Type B pancreatic cell (in vitro differentiated cells): ENCODE results near the gene DCLRE1B. TPM values are rescaled to one million over a fixed set of nuclear protein-coding genes. Genes with fewer than 3 reads are reported as not detected.
A peak's percentile ranks its signal among the peaks of the same experiment; 100 is the strongest.
"Not testable (repeated sequence)": the region's sequence is repeated elsewhere in the genome, so short reads cannot be mapped to it uniquely, and the experiment has no call there.

Experiments used
- DNase-seq: peaks from one replicate; pipeline ENCODE4 v3.0.0; 2021; ENCODE audit warnings: mixed read lengths; ENCODE audit not compliant: unreplicated experiment; ENCODE audit errors: extremely low spot score
- H3K27ac Mint-ChIP-seq: 2 replicates; pipeline ENCODE4 v1.8.0; 2021; ENCODE audit warnings: mild to moderate bottlenecking, mixed read lengths
- H3K27me3 Mint-ChIP-seq: 2 replicates; pipeline ENCODE4 v1.8.0; 2021; ENCODE audit warnings: mixed read lengths
- H3K36me3 Mint-ChIP-seq: 2 replicates; pipeline ENCODE4 v1.8.0; 2021; ENCODE audit warnings: mixed read lengths
- H3K4me1 Mint-ChIP-seq: one replicate; pipeline ENCODE4 v1.8.0; 2021; ENCODE audit warnings: mixed read lengths; ENCODE audit not compliant: unreplicated experiment
- H3K4me3 Mint-ChIP-seq: 2 replicates; pipeline ENCODE4 v1.8.0; 2021; ENCODE audit warnings: mild to moderate bottlenecking, mixed read lengths
- H3K9me3 Mint-ChIP-seq: 2 replicates; pipeline ENCODE4 v1.8.0; 2021; ENCODE audit warnings: mixed read lengths
- CTCF ChIP-seq: fragments of 200-600 bp; sonication (generic); conservative IDR thresholded peaks from 2 replicates; pipeline ENCODE4 v1.5.0; 2021; ENCODE audit warnings: antibody characterized with exemption, mild to moderate bottlenecking
- total RNA-seq: library from RNA; stranded (reverse); gene quantifications from 2 replicates; pipeline ENCODE4 v1.2.1, GENCODE V29; 2021; ENCODE audit warnings: low replicate concordance

DCLRE1B gene
- total RNA-seq, 1 donor from 2014 or later, result 16.0 TPM

DNA sequence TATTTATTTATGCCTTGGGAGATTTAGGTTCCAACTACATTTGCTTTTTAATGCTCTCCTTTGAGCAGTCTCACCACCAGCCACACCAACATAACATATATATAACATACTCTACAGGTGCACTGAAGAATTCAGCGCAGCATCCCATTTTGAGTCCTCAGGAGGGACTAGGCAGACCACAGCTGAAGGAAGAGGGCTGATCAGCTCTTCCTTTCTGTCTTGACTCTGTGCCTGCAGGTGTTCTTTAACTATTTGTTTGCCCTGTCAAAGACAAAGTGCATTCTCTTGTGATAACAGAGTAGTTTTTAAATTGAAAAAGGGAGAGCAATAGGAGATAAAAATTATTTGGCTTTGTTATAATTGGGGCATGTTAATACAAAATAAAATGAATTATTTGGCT lies 41.0 kb downstream of the DCLRE1B start:
- peaks cover 22% of the 10 kb centered on the region for H3K36me3 Mint-ChIP-seq
- no peak for DNase-seq
- H3K27ac Mint-ChIP-seq, result peak overlapping the region; percentile 36
- TF ChIP-seq CTCF, result no peak
- peaks cover 4% of the 10 kb centered on the region for H3K9me3 Mint-ChIP-seq
- H3K27me3 Mint-ChIP-seq, result no peaks in the 10 kb centered on the region
- no peak overlapping the region for H3K4me3 Mint-ChIP-seq
- peaks cover 27% of the 10 kb centered on the region for H3K4me1 Mint-ChIP-seq

DNA sequence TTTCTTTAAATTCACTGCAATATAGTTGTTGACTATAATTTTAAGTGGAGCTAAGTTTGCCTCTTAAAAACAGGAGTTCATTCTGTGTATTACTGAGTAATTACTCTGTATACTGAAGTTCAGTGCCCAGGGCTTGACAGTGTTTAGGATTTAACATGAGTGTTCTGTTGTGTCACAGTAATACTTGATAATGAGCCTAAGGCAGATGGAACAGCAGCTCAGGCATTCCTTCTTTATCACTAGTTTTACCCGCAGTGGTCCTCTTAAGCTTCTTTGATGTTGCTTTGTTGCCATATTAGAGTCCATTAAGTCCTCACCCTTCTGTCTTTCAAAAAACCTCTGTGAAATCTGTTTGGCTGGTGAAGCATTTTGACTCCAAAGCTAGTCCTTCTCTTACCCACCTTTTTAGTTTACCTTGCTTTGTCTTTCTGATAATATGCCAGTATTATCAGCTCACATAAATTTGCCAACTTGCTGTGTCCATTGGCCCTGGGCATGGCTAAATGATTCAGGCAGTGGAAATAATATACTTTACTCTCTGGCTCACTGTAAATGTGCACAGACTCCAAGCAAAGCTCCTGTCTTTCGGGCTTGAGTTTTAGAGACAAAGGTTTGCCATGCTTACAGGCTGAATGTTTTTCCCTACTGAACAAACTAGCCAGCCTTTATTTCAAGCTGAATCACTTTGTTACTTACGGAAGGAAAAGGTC lies 41.7 kb downstream of the DCLRE1B start:
- TF ChIP-seq CTCF, result no peak
- DNase-seq, result no peak
- Mint-ChIP-seq H3K4me3 (peak overlapping the region; percentile 1), H3K27ac (peak overlapping the region; percentile 1), H3K9me3 (peaks cover 4% of the 10 kb centered on the region), H3K36me3 (peaks cover 19% of the 10 kb centered on the region), H3K27me3 (no peaks in the 10 kb centered on the region), H3K4me1 (peaks cover 27% of the 10 kb centered on the region)

- Mint-ChIP-seq H3K36me3 (peaks cover 19% of the 10 kb centered on the region), H3K9me3 (peaks cover 4% of the 10 kb centered on the region), H3K27ac (peak overlapping the region; percentile 1), H3K4me3 (no peak overlapping the region), H3K4me1 (peaks cover 27% of the 10 kb centered on the region), H3K27me3 (no peaks in the 10 kb centered on the region)
- no peak for TF ChIP-seq CTCF
- DNase-seq, result no peak
Observed at GRCh38 chr1:113947388-113948107, 42.4 kb downstream of the DCLRE1B start.

DNA sequence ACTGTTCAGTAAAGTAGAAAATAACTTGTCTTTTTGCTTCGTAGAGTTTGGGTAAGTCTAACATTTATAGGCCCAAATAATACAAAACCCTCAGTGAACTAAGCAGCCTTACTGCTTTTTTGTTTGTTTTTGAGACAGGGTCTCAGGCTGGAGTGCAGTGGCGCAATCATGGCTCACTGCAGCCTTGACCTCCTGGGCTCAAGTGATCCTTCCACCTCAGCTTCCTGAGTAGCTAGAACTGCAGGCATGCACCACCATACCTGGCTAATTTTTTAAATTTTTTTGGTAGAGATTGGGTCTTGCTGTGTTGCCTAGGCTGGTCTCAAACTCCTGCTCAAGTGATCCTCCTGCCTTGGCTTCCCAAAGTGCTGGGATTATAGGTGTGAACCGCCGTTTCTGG lies 43.0 kb downstream of the DCLRE1B start:
- H3K36me3 Mint-ChIP-seq, result peaks cover 17% of the 10 kb centered on the region
- not testable (repeated sequence) for H3K4me3 Mint-ChIP-seq, DNase-seq, H3K27me3 Mint-ChIP-seq, H3K9me3 Mint-ChIP-seq
- H3K27ac Mint-ChIP-seq, result peak overlapping the region; percentile 26
- H3K4me1 Mint-ChIP-seq, result peaks cover 27% of the 10 kb centered on the region

DNA sequence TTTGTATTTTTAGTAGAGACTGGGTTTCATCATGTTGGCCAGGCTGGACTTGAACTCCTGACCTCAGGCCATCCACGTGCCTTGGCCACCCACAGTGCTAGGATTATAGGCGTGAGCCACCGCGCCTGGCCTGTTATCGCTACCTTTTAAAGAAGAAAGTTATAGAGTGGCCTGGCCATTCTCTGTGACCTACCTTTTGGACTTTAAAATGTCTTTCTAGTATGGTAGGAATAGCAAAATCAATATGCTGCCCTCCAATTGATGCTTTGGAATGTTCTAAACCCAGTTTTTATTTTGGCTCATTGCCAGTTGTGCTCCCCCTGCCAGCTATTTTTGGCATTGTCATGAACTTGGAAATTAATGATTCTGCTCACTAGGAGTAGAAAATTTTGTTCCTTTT lies 43.9 kb downstream of the DCLRE1B start:
- H3K27me3 Mint-ChIP-seq, result no peaks in the 10 kb centered on the region
- H3K36me3 Mint-ChIP-seq, result peaks cover 14% of the 10 kb centered on the region
- H3K4me1 Mint-ChIP-seq, result peaks cover 27% of the 10 kb centered on the region
- H3K27ac Mint-ChIP-seq, result peak overlapping the region; percentile 18
- no peaks in the 10 kb centered on the region for H3K9me3 Mint-ChIP-seq
- DNase-seq, result no peak
- no peak overlapping the region for H3K4me3 Mint-ChIP-seq
- TF ChIP-seq CTCF, result peak; percentile 57

- Mint-ChIP-seq H3K4me3 (no peak overlapping the region), H3K4me1 (peaks cover 26% of the 10 kb centered on the region), H3K27me3 (no peaks in the 10 kb centered on the region), H3K27ac (no peak overlapping the region), H3K9me3 (no peaks in the 10 kb centered on the region), H3K36me3 (peaks cover 7% of the 10 kb centered on the region)
- DNase-seq, result no peak
- TF ChIP-seq CTCF, result no peak
Observed at GRCh38 chr1:113950908-113951307, 45.8 kb downstream of the DCLRE1B start.
